ENCODE results near the gene MRPL50.

Gene MRPL50

DNA sequence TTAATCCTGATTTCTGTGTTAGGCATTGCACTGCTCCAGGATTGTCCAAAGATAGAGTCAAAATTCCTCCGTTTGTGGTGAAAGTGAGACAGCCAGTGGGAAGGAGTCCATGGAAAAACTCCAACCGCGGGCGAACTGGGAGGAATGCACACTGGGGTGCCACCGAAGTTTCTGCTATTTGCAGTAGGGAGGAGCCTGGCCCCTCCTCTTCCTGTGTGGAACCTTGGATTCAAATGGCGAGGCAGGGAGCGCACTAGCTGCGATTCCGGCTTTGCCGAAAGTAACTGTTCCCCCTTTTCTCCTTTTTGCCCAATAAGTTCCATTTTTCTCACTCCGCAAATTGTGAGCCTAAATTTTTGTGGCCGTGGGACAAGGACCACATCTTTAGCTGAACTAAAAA, 22.9 kb downstream of the MRPL50 start:
- H3K27me3 ChIP-seq = peaks cover 17% of the 10 kb centered on the region
- TF ChIP-seq, protein P1, sequence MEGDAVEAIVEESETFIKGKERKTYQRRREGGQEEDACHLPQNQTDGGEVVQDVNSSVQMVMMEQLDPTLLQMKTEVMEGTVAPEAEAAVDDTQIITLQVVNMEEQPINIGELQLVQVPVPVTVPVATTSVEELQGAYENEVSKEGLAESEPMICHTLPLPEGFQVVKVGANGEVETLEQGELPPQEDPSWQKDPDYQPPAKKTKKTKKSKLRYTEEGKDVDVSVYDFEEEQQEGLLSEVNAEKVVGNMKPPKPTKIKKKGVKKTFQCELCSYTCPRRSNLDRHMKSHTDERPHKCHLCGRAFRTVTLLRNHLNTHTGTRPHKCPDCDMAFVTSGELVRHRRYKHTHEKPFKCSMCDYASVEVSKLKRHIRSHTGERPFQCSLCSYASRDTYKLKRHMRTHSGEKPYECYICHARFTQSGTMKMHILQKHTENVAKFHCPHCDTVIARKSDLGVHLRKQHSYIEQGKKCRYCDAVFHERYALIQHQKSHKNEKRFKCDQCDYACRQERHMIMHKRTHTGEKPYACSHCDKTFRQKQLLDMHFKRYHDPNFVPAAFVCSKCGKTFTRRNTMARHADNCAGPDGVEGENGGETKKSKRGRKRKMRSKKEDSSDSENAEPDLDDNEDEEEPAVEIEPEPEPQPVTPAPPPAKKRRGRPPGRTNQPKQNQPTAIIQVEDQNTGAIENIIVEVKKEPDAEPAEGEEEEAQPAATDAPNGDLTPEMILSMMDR (IDR thresholded peaks at IDR 0.05) = no peak
- no peaks in the 10 kb centered on the region for H3K4me1 ChIP-seq (ENCODE audit: control insufficient read depth in 1 of 2, insufficient read depth in 1 of 2, low read depth in 1 of 2, low read length in 1 of 2)
- no peaks in the 10 kb centered on the region for H3K9me3 ChIP-seq
- H3K36me3 ChIP-seq = no peaks in the 10 kb centered on the region
- no peak overlapping the region for H3K4me3 ChIP-seq (ENCODE audit: low read depth in 1 of 2, low read length in 1 of 2)
- H3K27ac ChIP-seq = no peak overlapping the region

DNA sequence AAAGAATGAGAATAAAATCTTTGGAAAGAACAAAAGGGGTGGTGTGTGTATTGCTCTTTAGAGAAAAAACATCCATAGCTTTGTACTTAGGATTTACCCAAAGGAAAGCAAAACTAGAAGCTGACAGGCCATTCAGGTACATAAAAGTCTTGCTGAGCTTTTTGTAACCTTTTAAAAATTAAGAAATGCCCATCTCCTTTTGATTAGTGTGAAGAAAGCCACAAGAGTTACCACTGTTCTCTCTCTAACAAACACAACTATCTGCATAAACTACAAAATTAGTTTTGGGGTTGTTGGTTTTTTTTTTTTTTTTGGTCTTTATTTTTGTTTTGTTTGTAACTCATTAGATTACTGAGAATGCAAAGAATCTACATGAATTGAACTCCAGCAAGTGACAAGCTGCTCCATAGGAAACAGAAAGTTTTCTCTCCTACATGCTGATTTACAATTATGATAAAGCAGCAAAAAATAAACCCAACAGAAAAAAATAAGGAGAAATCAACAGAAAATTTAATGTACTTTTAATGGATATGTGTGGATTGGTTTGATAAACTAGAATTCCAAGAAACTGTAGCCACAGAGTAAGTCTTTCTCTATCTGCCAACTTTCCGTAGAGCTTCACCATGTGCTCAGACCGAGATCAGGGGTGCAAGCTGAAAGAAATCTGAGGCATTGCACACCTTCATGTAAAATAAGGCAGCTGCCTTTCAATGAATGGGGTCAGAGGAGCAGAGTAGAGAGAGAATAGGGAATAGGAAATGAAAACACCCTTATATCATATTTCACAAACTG, 25.9 kb downstream of the MRPL50 start:
- H3K36me3 ChIP-seq = no peaks in the 10 kb centered on the region
- TF ChIP-seq, protein P1 (IDR thresholded peaks at IDR 0.05) = no peak
- H3K27ac ChIP-seq = no peak overlapping the region
- no peaks in the 10 kb centered on the region for H3K9me3 ChIP-seq
- H3K4me1 ChIP-seq (ENCODE audit: control insufficient read depth in 1 of 2, insufficient read depth in 1 of 2, low read depth in 1 of 2, low read length in 1 of 2) = no peaks in the 10 kb centered on the region
- H3K27me3 ChIP-seq = peaks cover 22% of the 10 kb centered on the region
- no peak overlapping the region for H3K4me3 ChIP-seq (ENCODE audit: low read depth in 1 of 2, low read length in 1 of 2)

- H3K9me3 ChIP-seq = no peaks in the 10 kb centered on the region
- H3K27me3 ChIP-seq = peaks cover 22% of the 10 kb centered on the region
- H3K27ac ChIP-seq = no peak overlapping the region
- H3K36me3 ChIP-seq = no peaks in the 10 kb centered on the region
- H3K4me1 ChIP-seq (ENCODE audit: control insufficient read depth in 1 of 2, insufficient read depth in 1 of 2, low read depth in 1 of 2, low read length in 1 of 2) = no peaks in the 10 kb centered on the region
- TF ChIP-seq, protein P1 (IDR thresholded peaks at IDR 0.05) = no peak
- H3K4me3 ChIP-seq (ENCODE audit: low read depth in 1 of 2, low read length in 1 of 2) = no peak overlapping the region
Observed at GRCh38 chr9:101371813-101372212, 26.6 kb downstream of the MRPL50 start.

- Histone ChIP-seq H3K4me1 (ENCODE audit: control insufficient read depth in 1 of 2, insufficient read depth in 1 of 2, low read depth in 1 of 2, low read length in 1 of 2) (no peaks in the 10 kb centered on the region), H3K27ac (no peak overlapping the region), H3K9me3 (no peaks in the 10 kb centered on the region), H3K27me3 (peaks cover 22% of the 10 kb centered on the region), H3K36me3 (no peaks in the 10 kb centered on the region), H3K4me3 (ENCODE audit: low read depth in 1 of 2, low read length in 1 of 2) (no peak overlapping the region)
- TF ChIP-seq, protein P1 (IDR thresholded peaks at IDR 0.05) = no peak
Observed at GRCh38 chr9:101369884-101370531, 28.4 kb downstream of the MRPL50 start.

DNA sequence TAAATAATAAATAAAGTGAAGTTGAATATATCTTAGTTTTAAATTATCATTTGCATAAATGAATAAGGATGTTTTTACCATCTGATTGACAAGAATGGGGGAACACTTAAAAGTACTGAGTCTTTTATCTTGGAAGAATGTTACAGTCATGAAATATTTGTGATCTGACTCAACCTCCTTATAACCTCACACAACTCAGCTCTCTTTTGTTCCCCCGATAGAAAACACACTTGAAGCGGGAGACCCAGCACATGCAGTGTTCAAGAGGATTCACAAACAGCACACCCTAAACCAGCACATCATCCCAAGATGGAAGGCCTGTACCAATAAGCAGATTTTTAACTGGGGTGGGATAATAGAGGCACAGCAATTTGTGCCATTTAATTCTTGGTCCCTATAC, 29.1 kb downstream of the MRPL50 start:
- Histone ChIP-seq H3K27me3 (peaks cover 22% of the 10 kb centered on the region), H3K9me3 (no peaks in the 10 kb centered on the region), H3K4me1 (ENCODE audit: control insufficient read depth in 1 of 2, insufficient read depth in 1 of 2, low read depth in 1 of 2, low read length in 1 of 2) (no peaks in the 10 kb centered on the region), H3K36me3 (no peaks in the 10 kb centered on the region), H3K4me3 (ENCODE audit: low read depth in 1 of 2, low read length in 1 of 2) (no peak overlapping the region), H3K27ac (no peak overlapping the region)
- TF ChIP-seq, protein P1 (IDR thresholded peaks at IDR 0.05) = no peak

All from neutrophil (primary cell).